DOHH2 (cell line): ENCODE results near the gene ATG10.

Experiments used
- EZH2phosphoT487 ChIP-seq: fragments of 200-600 bp; sonication (generic); IDR thresholded peaks from 2 replicates; pipeline ENCODE4 v1.6.1; 2017; ENCODE audit warnings: borderline replicate concordance, mild to moderate bottlenecking, antibody characterized with exemption, low read length, moderate library complexity, mixed read lengths
- TF ChIP-seq, protein P1 (sequence below): fragments of 200-600 bp; sonication (generic); IDR thresholded peaks from one replicate; pipeline ENCODE4 v1.5.1; 2014; ENCODE audit warnings: antibody characterized with exemption, mild to moderate bottlenecking, low read depth, low read length; ENCODE audit not compliant: poor library complexity, severe bottlenecking

DNA sequence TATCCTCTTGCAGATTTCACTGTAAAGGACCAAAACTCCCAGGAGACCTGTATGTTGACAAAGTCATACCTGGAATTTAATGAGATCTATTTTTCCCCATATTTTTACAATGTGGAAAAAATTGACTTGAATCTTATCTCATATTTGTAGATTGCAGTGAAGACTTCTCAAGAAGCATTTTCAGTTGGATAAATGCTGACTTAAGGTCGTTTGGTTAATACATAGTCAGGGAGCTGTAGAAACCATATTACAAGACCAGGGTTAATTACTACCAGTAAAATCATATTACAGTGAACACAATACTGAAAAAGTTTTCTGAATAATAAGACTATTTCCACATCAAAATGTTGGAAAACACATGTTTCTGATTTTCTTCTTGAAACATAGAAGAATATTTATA lies 119.8 kb downstream of the ATG10 start:
- TF ChIP-seq, protein P1, sequence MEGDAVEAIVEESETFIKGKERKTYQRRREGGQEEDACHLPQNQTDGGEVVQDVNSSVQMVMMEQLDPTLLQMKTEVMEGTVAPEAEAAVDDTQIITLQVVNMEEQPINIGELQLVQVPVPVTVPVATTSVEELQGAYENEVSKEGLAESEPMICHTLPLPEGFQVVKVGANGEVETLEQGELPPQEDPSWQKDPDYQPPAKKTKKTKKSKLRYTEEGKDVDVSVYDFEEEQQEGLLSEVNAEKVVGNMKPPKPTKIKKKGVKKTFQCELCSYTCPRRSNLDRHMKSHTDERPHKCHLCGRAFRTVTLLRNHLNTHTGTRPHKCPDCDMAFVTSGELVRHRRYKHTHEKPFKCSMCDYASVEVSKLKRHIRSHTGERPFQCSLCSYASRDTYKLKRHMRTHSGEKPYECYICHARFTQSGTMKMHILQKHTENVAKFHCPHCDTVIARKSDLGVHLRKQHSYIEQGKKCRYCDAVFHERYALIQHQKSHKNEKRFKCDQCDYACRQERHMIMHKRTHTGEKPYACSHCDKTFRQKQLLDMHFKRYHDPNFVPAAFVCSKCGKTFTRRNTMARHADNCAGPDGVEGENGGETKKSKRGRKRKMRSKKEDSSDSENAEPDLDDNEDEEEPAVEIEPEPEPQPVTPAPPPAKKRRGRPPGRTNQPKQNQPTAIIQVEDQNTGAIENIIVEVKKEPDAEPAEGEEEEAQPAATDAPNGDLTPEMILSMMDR: no peak
- no peak for TF ChIP-seq EZH2phosphoT487
